Measurements from ENCODE around the gene WBP1L. TPM values are rescaled to one million over a fixed set of nuclear protein-coding genes. Genes with fewer than 3 reads are reported as not detected.
A peak's percentile ranks its signal among the peaks of the same experiment; 100 is the strongest.
"Not testable (repeated sequence)": the region's sequence is repeated elsewhere in the genome, so short reads cannot be mapped to it uniquely, and the experiment has no call there.

Gene WBP1L
- polyA plus RNA-seq (ENCODE audit: insufficient read length) = 44.3 TPM

DNA sequence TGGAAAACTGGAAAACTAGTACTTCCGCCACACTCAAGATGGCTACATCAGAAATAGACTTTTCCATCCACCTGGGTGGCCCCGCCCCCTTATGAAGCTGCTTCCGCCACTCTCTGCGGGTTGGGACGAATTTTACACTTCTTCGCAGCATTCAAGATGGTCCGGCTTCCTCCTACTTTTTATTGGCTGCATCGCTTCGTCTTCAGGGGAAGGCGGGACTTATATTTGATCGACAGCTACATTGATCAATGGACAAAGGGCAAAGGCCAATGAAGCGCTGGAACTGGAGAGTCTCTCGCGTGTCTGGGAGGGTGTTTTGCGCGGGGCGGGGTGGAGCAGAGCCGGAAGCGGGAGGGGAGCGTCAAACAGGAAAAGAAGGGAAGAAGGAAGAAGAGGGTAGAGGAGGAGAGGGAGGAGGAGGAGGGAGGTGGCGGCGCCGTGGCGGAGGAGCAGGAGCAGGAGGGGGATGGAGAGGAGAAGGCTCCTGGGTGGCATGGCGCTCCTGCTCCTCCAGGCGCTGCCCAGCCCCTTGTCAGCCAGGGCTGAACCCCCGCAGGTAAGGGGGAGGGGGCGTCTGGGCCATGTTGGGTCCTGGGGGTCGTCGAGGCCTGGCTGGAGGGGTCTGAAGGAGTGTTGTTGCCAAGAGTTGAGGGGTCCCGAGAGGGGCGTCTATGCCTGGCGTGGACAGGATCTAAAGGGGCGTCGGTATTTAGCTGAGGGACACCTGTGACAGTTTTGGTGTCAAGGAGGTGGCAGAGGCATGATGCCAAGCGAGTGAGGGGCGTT, at the start of gene WBP1L:
Gene WBP1L, plus strand, starts transcription at position 361 of the 786 bp plus-strand sequence. Its CDS starts 106 bp downstream, at position 467.
- DNase-seq (ENCODE audit: low read depth) = peak; percentile 100

DNA sequence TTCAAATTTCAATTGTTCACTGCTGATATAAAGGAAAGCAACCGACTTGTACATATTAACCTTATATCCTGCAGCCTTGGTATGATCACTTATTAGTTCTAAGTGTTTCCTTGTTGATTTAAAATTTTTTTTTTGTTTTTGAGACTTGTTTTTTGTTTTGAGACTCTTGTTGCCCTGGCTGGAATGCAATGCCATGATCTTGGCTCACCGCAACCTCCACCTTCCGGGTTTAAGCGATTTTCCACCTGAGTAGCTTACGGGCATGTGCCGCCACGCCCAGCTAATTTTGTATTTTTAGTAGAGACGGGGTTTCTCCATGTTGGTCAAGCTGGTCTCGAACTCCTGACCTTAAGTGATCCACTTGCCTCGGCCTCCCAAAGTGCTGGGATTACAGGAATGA, 48.3 kb upstream of the WBP1L start:
- DNase-seq (ENCODE audit: low read depth) = not testable (repeated sequence)

DNA sequence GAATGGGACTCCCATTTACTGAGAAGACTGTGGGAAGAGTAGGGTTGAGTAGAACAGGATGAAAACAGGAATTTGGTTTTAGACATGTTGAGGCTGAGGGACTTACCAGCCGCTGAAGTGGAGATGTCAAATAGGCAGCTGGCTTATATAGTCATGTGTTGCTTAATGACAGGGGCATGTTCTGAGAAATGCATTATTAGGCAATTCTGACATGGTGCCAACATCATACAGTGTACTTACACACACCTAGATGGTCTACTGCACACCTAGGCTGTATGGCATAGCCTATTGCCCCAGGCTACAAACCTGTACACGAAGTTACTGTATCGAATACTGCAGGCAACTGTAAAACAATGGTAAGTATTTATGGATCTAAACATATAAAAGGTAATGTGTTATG, 47.0 kb upstream of the WBP1L start:
- no peak for DNase-seq (ENCODE audit: low read depth)

DNA sequence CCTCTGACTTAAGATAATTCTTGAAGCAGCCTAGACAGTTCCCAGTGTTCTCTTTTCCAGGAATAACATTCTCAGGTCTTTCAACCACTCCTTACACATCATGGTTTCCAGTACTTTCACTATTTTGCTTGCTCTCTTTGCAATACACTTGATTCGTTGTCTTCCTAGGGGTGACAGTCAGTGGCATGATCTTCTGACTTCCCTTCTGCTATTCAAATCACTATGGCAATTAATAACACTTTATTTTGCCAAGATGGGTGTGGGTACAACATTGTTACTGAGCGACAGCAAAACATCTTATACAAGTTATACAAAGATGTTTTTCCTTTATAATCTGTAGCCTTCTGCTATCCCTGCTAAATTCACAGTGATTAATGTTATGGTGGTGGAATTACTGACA, 44.9 kb upstream of the WBP1L start:
- no peak for DNase-seq (ENCODE audit: low read depth)

DNA sequence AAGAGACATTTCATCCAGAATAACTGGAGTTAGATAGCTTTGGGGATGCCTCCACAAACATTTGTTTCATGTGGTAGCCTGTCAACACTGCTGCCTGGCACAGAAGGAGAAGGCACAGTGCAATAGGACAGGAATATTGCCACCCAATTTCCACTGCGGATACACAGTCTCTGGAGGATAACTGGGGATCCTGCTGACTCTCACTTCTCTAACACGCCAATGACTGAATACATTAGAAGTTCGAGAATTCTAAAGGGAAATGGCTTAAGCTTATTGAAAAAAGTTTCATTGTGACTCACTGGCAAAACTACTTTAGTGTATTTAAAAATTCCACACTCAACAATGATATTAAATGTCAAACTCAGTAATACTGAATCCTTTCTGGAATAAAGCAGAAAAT, 42.5 kb upstream of the WBP1L start:
- no peak for DNase-seq (ENCODE audit: low read depth)

DNA sequence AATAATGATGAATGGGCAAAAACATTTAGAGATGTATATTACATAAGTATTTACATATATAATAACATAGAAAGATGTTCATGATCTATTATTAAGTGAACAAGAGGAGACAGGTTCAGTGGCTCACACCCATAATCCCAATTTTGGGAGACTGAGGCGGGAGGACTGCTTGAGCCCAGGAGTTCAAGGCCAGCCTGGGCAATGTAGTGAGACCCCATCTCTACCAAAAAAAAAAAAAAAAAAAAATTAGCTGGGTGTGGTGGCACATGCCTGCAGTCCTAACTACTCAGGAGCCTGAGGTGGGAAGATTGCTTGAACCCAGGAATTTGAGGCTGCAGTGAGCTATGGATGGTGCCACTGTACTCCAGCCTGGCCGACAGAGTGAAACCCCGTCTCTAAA, 42.0 kb upstream of the WBP1L start:
- no peak for DNase-seq (ENCODE audit: low read depth)

DNA sequence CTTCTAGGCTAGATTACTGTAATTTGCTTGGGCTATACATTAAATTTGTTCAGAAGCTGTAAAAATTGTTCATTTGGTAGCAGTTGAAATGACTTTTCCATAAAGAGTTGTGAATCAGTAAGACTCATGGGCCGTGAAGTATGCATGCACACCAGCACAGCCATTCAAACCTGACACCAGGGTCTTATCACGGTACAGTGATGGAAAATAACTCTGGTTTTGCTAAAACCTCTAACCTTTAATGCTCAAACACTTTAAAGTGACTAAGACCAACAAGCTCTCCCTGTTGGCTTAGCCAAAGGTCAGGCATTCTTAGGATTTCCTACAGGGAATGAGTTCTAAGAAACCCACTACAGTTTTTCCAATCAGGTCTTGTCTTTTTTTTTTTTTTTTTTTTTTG, 41.0 kb upstream of the WBP1L start:
- DNase-seq (ENCODE audit: low read depth) = no peak

DNA sequence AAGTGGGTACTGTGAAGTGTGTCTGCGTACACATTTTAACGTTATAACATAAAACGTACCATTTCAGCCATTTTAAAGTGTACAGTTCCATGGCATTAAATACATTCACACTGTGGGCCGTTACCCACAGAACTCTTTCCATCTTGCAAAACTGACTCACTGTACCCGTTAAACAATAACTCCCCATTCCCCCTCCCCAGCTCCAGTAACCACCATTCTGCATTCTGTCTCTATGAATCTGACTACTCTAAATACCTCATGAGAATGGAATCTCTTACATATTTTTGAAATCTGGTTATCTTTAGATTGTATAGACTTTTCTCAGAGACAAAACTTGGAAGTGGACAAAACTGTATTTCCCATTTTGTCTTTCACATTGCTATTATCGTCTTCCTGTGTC, 38.8 kb upstream of the WBP1L start:
- DNase-seq (ENCODE audit: low read depth) = no peak

DNA sequence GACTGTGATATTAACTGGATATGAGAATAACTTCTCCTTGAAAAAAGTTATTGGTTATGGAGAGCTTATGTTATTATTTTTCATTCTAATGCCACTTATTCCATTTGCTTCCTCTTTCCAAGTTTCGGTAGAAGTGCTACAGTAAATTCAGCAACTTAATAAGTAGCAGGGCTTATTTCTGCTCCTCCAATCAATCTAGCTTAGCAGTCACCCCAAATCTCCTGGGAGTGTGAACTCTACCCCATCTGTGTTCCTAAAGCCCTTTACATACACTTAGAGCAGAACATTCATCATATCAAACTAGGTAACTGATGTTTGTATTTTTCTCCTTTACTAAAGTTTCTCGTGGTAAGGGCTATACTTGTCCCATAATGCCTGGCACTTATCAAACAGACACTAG, 38.2 kb upstream of the WBP1L start:
- DNase-seq (ENCODE audit: low read depth) = no peak

DNA sequence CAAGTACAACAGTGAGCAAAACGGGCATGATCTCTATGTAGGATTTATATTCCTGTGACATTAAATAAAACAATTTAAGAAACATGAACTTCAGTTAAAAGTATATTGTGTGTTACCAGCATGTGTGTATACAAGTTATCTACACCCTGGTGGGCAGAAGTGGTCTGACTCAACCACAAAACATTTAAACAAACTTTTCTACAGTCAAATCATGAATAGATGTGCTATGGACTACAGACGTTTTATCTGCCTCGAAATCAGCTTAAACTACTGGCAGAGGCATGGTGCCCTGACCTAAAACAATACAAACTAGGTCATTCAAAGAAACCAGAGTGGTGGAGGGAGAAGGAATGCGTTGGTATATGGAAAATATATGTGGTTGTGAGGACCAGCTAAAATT, 33.1 kb upstream of the WBP1L start:
- DNase-seq (ENCODE audit: low read depth) = no peak

DNA sequence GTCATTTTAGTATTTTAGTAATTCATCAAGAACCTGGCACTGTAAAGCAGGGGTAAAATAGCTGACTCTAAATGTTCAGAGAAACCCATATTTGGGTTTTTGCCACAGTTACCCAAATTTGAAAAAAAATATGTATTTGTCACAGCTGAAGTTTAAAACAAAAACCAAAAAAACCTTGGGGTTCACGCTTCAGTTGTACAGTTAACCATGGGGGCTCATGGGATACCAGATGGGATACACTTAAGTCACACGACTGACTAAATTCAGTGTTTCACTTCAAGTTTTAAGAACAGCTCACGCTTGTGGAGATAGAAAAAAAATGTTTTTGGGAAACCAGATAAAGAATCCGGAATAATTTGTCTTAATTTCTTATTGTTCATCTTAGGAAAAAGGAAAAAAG, 31.7 kb upstream of the WBP1L start:
- no peak for DNase-seq (ENCODE audit: low read depth)

DNA sequence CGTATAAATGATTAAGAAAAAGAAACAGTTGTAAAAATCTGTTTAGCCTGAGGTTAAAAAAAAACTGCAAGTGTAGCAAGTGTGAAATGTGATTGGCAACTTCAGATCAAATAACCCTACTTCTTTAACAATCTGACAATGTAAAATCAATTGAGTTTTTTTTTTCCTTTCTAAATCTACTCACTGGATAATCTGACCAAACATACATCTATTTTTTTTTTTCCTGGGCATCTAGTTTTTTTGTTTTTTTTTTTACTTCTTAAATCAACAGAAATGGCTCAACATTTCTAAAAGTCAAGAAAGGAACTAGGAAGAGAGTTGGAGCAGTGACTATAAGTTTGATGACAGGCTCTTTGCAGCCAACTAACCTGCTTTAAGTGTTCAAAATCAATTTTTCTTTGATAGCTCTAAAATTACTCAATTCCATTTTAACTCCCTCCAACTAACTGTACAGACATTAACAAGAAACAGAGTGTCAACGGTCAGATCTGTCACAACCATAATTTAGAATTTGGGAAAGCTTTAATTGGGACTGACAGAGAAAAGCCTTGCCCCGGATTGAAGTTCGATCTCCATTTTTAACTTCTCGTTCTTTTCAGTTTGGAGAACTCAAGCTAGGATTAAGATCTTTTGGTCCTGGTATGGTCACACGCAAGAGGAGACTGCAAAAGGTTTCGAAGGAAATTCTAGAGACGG, 30.8 kb upstream of the WBP1L start:
- DNase-seq (ENCODE audit: low read depth) = no peak

DNA sequence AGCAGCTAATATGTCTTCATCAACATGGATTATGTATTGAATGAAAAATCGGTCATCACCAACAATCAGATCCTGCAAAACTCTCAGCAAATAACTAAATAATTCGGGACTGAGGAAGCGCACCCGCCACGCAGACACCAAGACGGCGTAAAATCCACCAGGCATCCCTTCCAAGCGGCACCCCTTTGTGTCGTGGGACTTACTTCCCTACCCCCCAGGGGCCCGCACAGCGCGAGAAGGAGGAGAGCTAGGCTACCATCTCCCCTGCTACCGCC, 30.3 kb upstream of the WBP1L start:
- DNase-seq (ENCODE audit: low read depth) = no peak

DNA sequence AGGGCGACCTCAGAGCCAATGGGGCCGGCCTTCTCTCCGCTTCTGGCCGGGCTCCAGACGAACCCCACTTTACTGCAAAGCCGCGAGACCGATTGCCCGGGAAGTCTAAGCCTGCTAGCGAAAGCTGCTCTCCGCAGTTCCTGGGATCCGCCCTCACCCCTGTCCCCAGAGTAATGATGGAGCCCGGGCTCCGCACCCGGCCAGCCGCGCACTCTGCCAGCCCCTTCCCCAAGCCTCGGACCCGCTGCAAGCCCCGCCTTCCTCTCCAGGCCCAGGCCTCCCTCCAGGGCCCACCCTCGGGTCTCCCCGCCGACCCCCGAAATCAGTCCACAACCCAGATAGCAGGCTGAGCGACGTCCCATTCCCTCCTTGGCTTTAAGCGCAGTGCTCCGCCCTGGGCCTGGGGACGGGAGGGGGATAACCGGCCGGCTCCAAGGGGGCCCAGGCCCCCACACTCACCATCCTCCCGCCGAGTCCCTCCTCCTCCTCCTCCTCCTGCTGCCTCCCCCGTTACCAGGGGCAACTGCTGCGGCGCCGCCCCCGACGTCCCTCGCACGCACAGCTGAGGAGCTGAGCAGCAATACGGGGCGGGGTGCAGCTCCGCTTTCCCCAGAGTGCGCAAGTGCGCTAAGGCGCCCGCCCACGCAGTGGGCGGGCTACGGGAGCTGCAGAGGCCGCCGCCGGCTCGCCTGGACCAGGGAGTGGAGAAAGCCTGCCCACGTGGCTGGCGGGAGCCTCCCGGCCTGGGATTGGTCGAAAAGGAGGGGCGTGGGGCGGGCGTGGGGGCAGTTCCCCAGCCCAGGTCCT, 29.7 kb upstream of the WBP1L start, which contains the start of gene ARL3:
Gene ARL3, minus strand, starts transcription at position 584 of the 807 bp plus-strand sequence. Its CDS starts 122 bp downstream, at position 462.
- DNase-seq (ENCODE audit: low read depth) = peak; percentile 97

DNA sequence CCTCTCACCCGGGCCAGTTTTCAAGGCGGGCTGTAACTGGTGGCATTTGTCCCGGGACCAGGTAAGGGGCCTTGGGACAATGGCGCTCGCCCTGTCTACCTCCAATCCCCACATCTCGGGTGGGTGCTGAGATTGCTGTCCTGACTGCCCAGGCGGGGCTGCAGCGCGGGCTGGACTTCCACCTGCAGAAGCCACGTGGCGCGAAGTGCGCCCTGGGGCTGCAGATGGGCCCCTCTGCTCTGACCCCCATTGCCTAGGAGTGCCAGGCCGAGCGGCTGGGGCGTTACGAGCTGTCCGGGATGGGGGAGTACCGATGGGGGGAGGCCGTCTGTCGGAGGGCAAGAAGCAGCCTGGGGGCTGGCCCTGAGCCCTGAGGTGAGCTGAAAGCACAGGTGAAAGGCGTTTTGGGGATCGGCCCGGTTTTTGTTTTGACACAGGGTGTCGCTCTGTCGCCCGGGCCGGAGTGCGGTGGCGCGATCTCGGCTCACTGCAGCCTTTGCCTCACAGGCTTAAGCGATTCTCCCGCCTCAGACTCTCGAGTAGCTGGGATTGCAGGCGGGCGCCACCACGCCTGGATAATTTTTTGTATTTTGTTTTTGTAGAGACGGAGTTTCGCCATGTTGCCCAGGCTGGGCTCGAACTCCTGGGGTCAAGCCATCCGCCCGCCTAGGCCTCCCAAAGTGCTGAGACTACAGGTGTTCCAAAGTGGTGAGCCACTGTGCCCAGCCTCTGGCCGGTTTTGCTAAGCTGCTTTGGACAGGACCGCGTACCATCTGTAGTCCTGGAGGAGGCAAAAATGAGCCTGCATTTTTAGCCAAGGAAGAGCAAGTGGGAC, 28.9 kb upstream of the WBP1L start, which contains the start of gene SFXN2:
Gene SFXN2, plus strand, starts transcription at position 16 of the 835 bp plus-strand sequence. CDS start 12,001 bp downstream, outside the sequence.
- no peak for DNase-seq (ENCODE audit: low read depth)

DNA sequence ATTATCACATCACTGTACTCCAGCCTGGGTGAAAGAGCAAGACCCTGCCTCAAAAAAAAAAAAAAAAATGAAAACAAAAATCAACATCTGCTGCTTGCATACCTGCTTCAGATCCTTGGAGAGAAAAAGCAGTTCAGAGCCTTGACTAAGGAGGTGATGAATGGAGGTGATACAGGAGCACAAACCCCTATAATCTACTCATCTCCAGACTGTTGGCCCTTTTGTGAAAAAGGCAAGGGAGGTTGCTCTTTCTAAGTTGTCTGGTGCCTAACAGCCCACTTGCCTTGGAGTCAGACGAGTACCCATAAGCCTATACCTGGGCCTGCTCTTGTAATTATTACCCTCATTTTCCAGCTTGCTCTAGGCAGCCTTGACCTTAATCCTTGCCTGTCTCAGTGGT, 27.9 kb upstream of the WBP1L start:
- DNase-seq (ENCODE audit: low read depth) = no peak

DNA sequence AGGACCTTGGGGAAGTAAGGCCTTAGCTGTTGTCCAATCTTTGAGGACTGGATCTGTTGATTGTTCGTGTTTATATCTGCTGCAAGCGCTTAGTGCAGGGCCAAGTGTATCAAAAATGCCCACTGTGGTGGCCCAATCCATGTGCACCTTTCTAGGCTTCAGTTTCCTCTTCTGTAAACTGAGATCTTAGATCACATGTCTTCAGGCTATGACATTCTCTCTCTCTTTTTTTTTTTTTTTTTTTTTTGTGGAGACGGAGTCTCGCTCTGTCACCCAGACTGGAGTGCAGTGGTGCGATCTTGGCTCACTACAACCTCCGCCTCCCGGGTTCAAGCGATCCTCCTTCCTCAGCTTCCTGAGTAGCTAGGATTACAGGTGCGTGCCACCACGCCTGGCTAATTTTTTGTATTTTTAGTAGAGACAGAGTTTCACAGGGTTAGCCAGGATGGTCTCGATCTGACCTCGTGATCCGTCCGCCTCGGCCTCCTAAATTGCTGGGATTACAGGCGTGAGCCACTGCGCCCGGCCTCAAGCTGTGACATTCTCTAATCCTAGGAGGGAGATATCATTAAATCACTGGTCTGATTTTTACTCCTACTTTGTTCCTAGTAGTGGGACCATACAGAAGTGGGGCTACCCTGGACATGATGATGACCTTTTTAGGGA, 26.7 kb upstream of the WBP1L start:
- not testable (repeated sequence) for DNase-seq (ENCODE audit: low read depth)

DNA sequence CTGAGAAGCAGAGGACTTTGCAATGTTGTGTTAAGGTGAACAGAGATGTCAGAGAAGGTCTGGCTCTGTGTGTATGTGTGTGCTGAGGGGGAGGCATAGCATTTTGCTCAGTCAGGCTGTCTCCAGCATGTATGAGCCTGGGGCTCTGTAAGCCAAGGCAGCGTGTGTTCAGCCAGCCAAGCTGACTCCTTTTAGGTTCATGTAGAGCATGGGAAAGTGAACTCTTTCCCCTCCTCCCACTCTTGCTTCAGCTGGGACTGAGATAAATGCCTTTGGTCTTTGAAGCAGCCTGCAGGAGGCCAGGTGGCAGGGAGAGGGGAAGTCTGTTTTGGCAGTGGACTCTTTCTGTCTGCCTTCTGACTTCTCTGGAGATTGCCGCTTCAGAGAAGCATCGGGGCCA, 25.5 kb upstream of the WBP1L start:
- DNase-seq (ENCODE audit: low read depth) = no peak

DNA sequence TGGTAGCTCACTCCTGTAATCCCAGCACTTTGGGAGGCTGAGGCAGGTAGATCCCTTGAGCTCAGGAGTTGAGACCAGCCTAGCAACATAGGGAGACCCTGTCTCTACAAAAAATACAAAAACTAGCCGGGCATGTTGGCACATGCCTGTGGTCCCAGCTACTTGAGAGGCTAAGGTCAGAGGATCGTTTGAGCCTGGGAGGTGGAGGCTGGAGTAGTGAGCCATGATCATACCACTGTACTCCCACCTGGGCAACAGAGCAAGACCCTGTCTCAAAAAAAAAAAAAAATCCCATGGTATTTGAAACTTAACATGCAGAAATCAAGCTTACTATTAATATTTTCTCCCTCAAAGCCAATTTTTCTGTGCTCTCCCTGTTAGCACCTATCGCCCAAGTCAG, 23.4 kb upstream of the WBP1L start:
- no peak for DNase-seq (ENCODE audit: low read depth)

DNA sequence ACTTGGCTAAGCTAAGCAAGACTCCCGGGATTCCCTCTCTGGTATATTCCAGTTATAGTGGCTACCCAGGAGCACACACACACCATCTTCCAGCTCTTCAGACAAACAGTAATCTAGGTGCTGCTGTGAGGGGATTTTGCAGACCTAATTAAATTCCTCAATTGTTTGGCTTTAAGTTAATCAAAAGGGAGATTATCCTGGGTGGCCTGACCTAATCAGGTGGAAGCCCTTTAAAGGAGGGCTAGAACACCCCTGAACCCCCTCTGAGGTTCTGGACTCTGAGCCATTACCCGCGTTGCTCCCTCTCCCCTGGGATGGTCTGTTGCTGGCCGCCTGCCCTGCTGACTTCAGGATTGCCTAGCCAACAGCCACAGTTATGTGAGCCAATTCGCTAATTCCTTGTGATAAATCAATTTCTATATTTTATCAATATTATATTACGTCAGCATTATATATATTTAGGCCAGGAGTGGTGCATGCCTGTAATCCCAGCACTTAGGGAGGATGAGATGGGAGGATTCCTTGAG, 22.9 kb upstream of the WBP1L start:
- no peak for DNase-seq (ENCODE audit: low read depth)

DNA sequence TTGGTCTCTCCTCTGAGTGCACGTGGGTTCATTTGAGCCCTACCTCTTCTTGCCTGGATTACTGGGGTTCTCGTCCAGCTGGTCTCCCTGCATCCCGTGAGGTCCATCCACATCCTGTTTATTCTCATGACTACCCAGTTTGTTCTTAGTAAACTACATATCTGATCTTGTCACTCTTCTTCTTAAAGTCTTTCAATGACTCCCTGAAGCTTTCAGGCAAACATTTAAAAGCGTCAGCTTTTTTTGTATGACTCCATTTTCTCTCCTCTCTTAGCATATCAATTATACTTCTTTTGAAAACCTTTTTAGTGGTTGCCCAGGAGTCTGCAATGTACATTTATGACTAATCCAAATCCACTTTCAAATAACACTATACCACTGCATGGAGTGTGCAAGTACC, 21.8 kb upstream of the WBP1L start:
- no peak for DNase-seq (ENCODE audit: low read depth)
